Astrocyte (in vitro differentiated cells and primary cell): ENCODE results near the gene SCAPER.

Experiments used
- CTCF ChIP-seq: IDR thresholded peaks from 2 replicates; pipeline ENCODE4 v1.5.1; 2011; ENCODE audit warnings: low read depth, mild to moderate bottlenecking, inconsistent platforms, low read length, moderate library complexity; ENCODE audit not compliant: insufficient read depth
- EZH2 ChIP-seq: IDR thresholded peaks from 2 replicates; pipeline ENCODE4 v1.6.1; 2012; ENCODE audit warnings: mild to moderate bottlenecking, low read length, inconsistent platforms; ENCODE audit not compliant: insufficient read depth

GRCh38 chr15:76526111-76526510, 379.0 kb downstream of the SCAPER start:
- TF ChIP-seq CTCF (no peak), EZH2 (no peak)
